ENCODE measurements around the gene TRPV3.

TRPV3 gene

GRCh38 chr17:3482852-3483251 lies 74.8 kb downstream of the TRPV3 start:
- Histone ChIP-seq H3K9ac (ENCODE audit: low read length) (no peak overlapping the region), H3K27ac (ENCODE audit: low read depth, low read length, poor library complexity, severe bottlenecking) (no peak overlapping the region), H3K4me1 (ENCODE audit: insufficient read depth, low read length, severe bottlenecking) (no peaks in the 10 kb centered on the region), H2AFZ (ENCODE audit: low read length) (no peak overlapping the region), H4K20me1 (ENCODE audit: insufficient read depth, low read length) (no peaks in the 10 kb centered on the region), H3K9me3 (ENCODE audit: low read length) (no peaks in the 10 kb centered on the region), H3K27me3 (ENCODE audit: insufficient read depth, low read length) (no peaks in the 10 kb centered on the region), H3F3A (ENCODE audit: insufficient read depth, low read length) (no peaks in the 10 kb centered on the region), H3K4me3 (ENCODE audit: low read depth, low read length, poor library complexity, severe bottlenecking) (no peak overlapping the region), H3K36me3 (ENCODE audit: insufficient read depth, low read length) (no peaks in the 10 kb centered on the region), H3K79me2 (ENCODE audit: insufficient read depth, low read length) (no peaks in the 10 kb centered on the region), H3K4me2 (ENCODE audit: low read length) (no peak overlapping the region), H3K9me2 (ENCODE audit: low read depth, low read length) (no peaks in the 10 kb centered on the region)
- TF ChIP-seq, protein P1, sequence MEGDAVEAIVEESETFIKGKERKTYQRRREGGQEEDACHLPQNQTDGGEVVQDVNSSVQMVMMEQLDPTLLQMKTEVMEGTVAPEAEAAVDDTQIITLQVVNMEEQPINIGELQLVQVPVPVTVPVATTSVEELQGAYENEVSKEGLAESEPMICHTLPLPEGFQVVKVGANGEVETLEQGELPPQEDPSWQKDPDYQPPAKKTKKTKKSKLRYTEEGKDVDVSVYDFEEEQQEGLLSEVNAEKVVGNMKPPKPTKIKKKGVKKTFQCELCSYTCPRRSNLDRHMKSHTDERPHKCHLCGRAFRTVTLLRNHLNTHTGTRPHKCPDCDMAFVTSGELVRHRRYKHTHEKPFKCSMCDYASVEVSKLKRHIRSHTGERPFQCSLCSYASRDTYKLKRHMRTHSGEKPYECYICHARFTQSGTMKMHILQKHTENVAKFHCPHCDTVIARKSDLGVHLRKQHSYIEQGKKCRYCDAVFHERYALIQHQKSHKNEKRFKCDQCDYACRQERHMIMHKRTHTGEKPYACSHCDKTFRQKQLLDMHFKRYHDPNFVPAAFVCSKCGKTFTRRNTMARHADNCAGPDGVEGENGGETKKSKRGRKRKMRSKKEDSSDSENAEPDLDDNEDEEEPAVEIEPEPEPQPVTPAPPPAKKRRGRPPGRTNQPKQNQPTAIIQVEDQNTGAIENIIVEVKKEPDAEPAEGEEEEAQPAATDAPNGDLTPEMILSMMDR (IDR thresholded peaks at IDR 0.05; ENCODE audit: low read length) = no peak
- TF ChIP-seq EZH2 (IDR thresholded peaks at IDR 0.05; ENCODE audit: borderline replicate concordance, low read length) = no peak

DNA sequence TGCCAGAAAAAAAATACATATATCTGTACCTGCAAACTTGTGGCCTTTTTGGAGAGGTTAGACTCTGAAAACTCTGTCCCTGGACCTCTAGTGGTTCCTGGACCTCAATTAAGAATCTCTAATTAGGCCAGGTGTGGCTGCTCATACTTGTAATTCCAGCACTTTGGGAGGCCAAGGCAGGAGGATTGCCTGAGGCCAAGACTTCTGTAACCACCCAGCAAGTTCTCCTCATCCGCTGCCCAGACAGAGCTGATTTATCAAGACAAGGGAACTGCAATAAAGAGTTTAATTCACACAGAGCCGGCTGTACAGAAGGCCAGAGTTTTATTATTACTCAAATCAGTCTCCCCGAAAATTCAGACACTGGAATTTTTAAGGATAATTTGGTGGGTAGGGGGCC lies 77.6 kb downstream of the TRPV3 start:
- no peaks in the 10 kb centered on the region for H4K20me1 ChIP-seq (ENCODE audit: insufficient read depth, low read length)
- H3F3A ChIP-seq (ENCODE audit: insufficient read depth, low read length) = no peaks in the 10 kb centered on the region
- no peak overlapping the region for H3K4me3 ChIP-seq (ENCODE audit: low read depth, low read length, poor library complexity, severe bottlenecking)
- no peaks in the 10 kb centered on the region for H3K27me3 ChIP-seq (ENCODE audit: insufficient read depth, low read length)
- H3K79me2 ChIP-seq (ENCODE audit: insufficient read depth, low read length) = no peaks in the 10 kb centered on the region
- no peaks in the 10 kb centered on the region for H3K9me2 ChIP-seq (ENCODE audit: low read depth, low read length)
- no peak overlapping the region for H2AFZ ChIP-seq (ENCODE audit: low read length)
- H3K4me2 ChIP-seq (ENCODE audit: low read length) = no peak overlapping the region
- no peaks in the 10 kb centered on the region for H3K4me1 ChIP-seq (ENCODE audit: insufficient read depth, low read length, severe bottlenecking)
- no peak for TF ChIP-seq EZH2 (IDR thresholded peaks at IDR 0.05; ENCODE audit: borderline replicate concordance, low read length)
- TF ChIP-seq, protein P1 (IDR thresholded peaks at IDR 0.05; ENCODE audit: low read length) = no peak
- H3K9ac ChIP-seq (ENCODE audit: low read length) = no peak overlapping the region
- no peaks in the 10 kb centered on the region for H3K36me3 ChIP-seq (ENCODE audit: insufficient read depth, low read length)
- no peaks in the 10 kb centered on the region for H3K9me3 ChIP-seq (ENCODE audit: low read length)
- H3K27ac ChIP-seq (ENCODE audit: low read depth, low read length, poor library complexity, severe bottlenecking) = no peak overlapping the region

DNA sequence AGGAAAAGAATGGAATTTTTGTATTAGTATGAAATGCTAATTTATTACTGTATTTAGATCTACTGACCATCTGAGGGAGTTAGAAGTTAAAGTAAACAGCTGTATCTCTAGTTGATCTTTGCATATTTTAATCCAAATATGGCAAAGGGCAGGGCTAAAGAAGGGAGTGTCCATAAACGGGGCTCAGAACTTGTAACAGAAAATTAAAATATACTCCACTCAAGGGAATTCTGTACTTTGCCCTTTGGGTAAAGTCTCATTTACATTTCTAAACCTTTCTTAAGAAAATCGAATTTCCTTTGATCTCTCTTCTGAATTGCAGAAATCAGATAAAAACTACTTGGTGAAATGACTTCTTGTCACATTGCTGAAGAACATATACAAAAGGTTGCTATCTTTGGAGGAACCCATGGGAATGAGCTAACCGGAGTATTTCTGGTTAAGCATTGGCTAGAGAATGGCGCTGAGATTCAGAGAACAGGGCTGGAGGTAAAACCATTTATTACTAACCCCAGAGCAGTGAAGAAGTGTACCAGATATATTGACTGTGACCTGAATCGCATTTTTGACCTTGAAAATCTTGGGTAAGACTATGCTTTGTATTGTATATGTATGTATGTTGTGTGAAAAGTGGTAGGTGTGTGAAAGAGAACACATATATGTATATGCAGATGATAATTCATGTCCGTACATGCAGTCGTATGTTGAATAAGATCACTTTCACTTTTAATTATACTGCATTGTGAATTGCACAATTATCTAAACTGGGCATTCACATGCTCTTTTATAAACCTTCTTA lies 81.6 kb downstream of the TRPV3 start, which contains the start of gene ASPA:
ASPA (plus strand) TSS at position 186 of the 799 bp plus-strand sequence; CDS start at position 349, 163 bp downstream.
- Histone ChIP-seq H3F3A (ENCODE audit: insufficient read depth, low read length) (no peaks in the 10 kb centered on the region), H3K27ac (ENCODE audit: low read depth, low read length, poor library complexity, severe bottlenecking) (no peak within 1 kb of the TSS), H3K27me3 (ENCODE audit: insufficient read depth, low read length) (no peaks in the 10 kb centered on the region), H3K9me2 (ENCODE audit: low read depth, low read length) (no peaks in the 10 kb centered on the region), H3K9me3 (ENCODE audit: low read length) (no peaks in the 10 kb centered on the region), H3K4me3 (ENCODE audit: low read depth, low read length, poor library complexity, severe bottlenecking) (no peak within 1 kb of the TSS), H3K9ac (ENCODE audit: low read length) (no peak within 1 kb of the TSS), H3K36me3 (ENCODE audit: insufficient read depth, low read length) (no peaks in the 10 kb centered on the region), H3K4me2 (ENCODE audit: low read length) (no peak within 1 kb of the TSS), H2AFZ (ENCODE audit: low read length) (no peak within 1 kb of the TSS), H3K79me2 (ENCODE audit: insufficient read depth, low read length) (no peaks in the 10 kb centered on the region), H3K4me1 (ENCODE audit: insufficient read depth, low read length, severe bottlenecking) (no peaks in the 10 kb centered on the region), H4K20me1 (ENCODE audit: insufficient read depth, low read length) (no peaks in the 10 kb centered on the region)
- TF ChIP-seq EZH2 (IDR thresholded peaks at IDR 0.05; ENCODE audit: borderline replicate concordance, low read length) = no peak
- TF ChIP-seq, protein P1 (IDR thresholded peaks at IDR 0.05; ENCODE audit: low read length) = no peak
